Activated naive CD8-positive, alpha-beta T cell (primary cell): ENCODE results near the gene SERPINA6.
A peak's percentile ranks its signal among the peaks of the same experiment; 100 is the strongest.
"Not testable (repeated sequence)": the region's sequence is repeated elsewhere in the genome, so short reads cannot be mapped to it uniquely, and the experiment has no call there.

Experiments
- H3K27ac Mint-ChIP-seq: one replicate; pipeline ENCODE4 v1.8.0; 2021; ENCODE audit warnings: mixed read lengths
- H3K27me3 Mint-ChIP-seq: one replicate; pipeline ENCODE4 v1.8.0; 2021; ENCODE audit warnings: mixed read lengths
- H3K36me3 Mint-ChIP-seq: one replicate; pipeline ENCODE4 v1.8.0; 2021; ENCODE audit warnings: mixed read lengths
- H3K4me1 Mint-ChIP-seq: one replicate; pipeline ENCODE4 v1.8.0; 2021; ENCODE audit warnings: low read depth, mixed read lengths
- H3K4me3 Mint-ChIP-seq: one replicate; pipeline ENCODE4 v1.8.0; 2021; ENCODE audit warnings: mild to moderate bottlenecking, mixed read lengths
- H3K9me3 Mint-ChIP-seq: one replicate; pipeline ENCODE4 v1.8.0; 2021; ENCODE audit warnings: low read depth, mixed read lengths

The SERPINA6 gene

DNA sequence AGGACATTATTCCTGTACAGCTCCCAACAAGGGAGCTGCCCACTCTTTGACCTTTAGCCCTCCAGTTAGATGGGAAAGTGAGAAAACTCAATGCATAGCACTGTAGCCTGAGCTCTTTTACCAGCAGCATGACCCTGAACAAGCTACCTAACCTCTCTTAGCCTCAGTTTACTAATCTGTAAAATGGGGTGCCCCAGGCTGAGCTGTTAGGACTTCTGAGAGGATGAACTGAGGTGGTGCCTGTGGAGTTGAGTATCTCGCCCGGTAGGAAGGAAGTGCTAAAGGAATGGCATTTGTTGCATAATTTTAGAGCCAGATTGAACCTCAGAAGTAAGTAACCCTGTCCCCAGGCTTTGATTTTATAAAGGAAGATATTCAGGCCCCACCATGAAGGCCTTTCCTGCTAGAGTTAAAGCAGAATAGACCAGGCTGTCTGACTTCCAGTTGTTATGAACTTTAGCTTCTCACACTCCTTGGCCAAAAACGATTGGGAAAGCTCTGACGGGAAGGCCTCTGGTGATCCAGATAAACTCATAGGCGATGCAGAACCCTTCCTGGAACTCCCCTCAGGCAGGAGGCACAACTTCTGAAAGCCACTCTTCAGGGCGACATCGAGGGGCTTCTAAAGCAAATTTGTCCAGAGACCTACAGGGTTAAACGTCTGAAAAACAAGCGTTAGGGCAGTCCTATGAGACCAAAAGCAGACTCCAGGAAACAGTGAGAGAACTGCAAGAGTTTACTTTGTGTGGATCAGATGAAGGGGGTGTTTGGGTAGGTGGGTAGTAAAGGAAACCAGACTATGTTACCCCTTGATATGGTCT lies 27.6 kb downstream of the SERPINA6 start:
- no peak overlapping the region for H3K27ac Mint-ChIP-seq
- H3K27me3 Mint-ChIP-seq, result peaks cover 2% of the 10 kb centered on the region
- H3K4me3 Mint-ChIP-seq, result no peak overlapping the region
- no peaks in the 10 kb centered on the region for H3K36me3 Mint-ChIP-seq
- no peaks in the 10 kb centered on the region for H3K9me3 Mint-ChIP-seq
- H3K4me1 Mint-ChIP-seq, result no peaks in the 10 kb centered on the region

DNA sequence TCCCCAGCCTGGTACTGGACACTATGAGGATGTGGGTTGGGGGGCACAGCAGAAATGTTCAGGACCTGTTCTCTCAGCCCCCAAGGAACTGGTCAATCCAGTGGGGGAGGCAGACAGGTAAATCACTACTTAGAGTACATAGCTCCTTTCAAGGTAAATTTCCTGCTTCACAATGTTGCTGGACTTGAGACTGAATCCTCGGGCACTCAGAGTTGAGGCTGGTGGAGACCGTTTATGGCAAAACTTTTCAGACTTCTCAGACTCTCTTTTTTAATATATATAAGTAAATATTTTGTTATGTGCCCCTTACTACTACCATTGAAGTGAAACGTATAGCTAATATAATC lies 29.6 kb downstream of the SERPINA6 start:
- no peaks in the 10 kb centered on the region for H3K4me1 Mint-ChIP-seq
- H3K9me3 Mint-ChIP-seq, result no peaks in the 10 kb centered on the region
- no peaks in the 10 kb centered on the region for H3K36me3 Mint-ChIP-seq
- H3K4me3 Mint-ChIP-seq, result no peak overlapping the region
- no peak overlapping the region for H3K27ac Mint-ChIP-seq
- peaks cover 2% of the 10 kb centered on the region for H3K27me3 Mint-ChIP-seq

DNA sequence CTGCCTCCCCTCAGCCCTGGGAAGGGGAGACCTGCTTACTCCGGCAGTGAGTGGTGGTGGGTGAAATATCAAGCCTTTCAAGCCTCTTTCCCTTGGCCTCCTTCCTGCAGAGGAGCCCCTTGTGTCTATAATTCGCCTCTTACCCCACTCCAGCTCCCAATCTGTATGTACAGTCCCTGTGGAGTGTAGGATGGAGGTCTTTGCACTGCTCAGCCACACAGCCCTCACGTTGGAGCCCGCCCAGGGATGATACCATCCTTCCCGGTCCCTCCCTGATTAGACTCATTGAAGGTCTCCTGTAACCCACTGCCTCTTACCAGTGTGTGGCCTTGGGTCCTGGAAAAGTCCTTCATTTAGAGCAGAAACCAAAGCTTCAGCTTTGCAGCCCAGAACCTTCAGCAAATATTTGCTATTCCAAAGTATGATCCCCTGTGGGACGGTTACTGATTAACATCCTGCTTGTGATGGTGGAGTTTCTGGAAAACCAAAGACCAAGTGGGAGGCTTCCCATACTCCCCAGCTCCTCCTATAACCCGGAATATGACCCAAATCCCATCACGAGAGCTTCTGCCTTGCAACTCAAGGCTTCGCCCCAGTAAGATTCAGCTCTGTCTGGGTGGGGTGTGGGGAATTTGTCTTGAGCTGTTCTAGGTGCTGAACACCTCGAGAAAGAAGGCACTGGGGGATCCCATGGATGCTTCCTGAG lies 30.1 kb downstream of the SERPINA6 start, which contains the start of gene SERPINA10:
Gene SERPINA10 (minus strand): TSS at position 397 of the 706 bp plus-strand sequence. CDS start 2,675 bp downstream, outside the sequence.
- Mint-ChIP-seq H3K27ac (no peak within 1 kb of the TSS), H3K4me1 (no peaks in the 10 kb centered on the region), H3K36me3 (no peaks in the 10 kb centered on the region), H3K4me3 (no peak within 1 kb of the TSS), H3K9me3 (peaks cover under 1% of the 10 kb centered on the region), H3K27me3 (peaks cover 2% of the 10 kb centered on the region)

DNA sequence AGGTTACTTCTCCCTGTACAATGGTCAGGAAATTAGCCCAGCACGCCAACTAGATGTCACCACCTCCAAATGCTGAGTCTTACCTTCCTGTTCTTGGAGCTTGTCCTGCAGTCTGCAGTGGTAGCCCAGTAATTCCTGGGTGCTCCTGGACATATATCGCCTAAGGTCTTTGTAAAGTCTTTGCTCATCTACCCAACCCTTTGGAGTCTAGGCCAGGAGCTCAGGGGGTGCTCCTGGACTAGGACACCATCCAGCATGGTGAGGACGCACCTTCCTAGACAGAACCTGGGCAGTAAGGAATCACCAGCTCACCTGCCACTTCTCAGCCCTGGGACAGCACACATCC lies 30.6 kb downstream of the SERPINA6 start:
- no peaks in the 10 kb centered on the region for H3K36me3 Mint-ChIP-seq
- H3K27me3 Mint-ChIP-seq, result peaks cover 3% of the 10 kb centered on the region
- no peak overlapping the region for H3K27ac Mint-ChIP-seq
- no peak overlapping the region for H3K4me3 Mint-ChIP-seq
- H3K9me3 Mint-ChIP-seq, result peaks cover 3% of the 10 kb centered on the region
- H3K4me1 Mint-ChIP-seq, result no peaks in the 10 kb centered on the region

DNA sequence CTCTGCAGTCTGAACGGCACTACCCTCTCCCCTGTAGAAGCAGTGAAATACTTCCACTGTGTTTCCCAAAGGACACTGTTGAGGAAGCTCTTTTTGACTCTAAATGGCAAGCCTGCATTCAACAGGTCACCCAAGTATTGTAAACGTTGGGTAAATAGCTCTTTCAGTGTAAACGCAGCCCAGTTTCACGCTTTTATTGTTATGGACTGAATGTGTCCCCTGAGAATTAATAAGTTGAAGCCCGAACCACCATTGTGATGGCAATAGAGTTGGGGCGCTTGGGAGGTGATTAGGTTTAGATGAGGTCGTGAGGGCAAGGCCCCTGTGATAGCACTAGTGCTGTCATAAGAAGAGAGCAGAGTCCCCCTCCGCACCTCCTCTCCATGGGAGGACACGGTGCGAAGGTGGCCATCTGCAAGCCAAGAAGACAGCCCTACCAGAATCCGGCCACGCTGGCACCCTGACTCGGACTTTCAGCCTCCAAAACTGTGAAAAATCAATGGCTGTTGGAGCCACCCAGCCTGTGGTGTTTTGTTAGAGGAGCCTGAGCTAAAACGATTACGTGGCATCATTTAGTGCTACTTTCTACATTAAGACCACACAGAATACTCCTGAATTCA lies 31.1 kb downstream of the SERPINA6 start:
- Mint-ChIP-seq H3K9me3 (peaks cover 3% of the 10 kb centered on the region), H3K4me1 (no peaks in the 10 kb centered on the region), H3K27ac (no peak overlapping the region)

DNA sequence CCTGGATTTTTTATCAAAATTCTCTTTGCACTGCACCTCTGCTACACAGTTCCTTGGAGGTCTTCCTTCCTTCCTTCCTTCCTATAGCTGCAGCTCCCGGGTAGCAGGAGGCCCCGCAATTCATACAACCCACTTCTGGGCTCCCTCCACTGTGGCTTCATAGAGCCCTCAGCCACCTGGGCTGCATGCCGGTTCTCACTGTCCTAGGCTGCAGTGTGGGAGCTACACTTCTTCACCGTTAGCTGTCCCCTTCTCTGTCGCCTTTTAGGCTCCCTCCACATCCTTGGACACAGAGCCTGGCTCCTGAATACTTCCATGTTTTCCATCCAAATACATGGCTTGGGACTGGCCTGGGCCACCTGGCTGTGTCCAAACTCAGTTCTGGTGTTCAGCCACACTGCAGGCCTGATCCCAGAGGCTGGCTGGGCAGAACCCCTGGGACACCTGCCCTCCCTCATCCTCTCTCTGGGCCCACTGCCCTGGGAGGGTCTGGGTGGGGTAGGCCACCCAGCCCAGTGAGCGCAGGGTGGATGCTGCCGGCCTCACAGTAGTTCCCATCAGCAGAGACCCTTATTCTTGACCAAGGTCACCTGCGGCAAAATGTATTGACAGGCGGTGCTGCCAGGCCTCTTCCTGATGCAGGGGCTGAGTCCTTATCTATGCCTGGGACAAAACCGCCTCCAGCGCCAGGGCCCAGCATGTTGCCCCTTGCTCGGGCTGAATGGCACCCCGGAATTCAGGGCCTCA lies 31.8 kb downstream of the SERPINA6 start:
- Mint-ChIP-seq H3K36me3 (no peaks in the 10 kb centered on the region), H3K9me3 (peaks cover 3% of the 10 kb centered on the region), H3K4me1 (no peaks in the 10 kb centered on the region), H3K27ac (no peak overlapping the region), H3K4me3 (no peak overlapping the region), H3K27me3 (peaks cover 1% of the 10 kb centered on the region)

More for the DNA sequence above, 31.1 kb downstream of the SERPINA6 start:
- no peak overlapping the region for H3K4me3 Mint-ChIP-seq
- H3K27me3 Mint-ChIP-seq, result peaks cover 3% of the 10 kb centered on the region
- H3K36me3 Mint-ChIP-seq, result no peaks in the 10 kb centered on the region

DNA sequence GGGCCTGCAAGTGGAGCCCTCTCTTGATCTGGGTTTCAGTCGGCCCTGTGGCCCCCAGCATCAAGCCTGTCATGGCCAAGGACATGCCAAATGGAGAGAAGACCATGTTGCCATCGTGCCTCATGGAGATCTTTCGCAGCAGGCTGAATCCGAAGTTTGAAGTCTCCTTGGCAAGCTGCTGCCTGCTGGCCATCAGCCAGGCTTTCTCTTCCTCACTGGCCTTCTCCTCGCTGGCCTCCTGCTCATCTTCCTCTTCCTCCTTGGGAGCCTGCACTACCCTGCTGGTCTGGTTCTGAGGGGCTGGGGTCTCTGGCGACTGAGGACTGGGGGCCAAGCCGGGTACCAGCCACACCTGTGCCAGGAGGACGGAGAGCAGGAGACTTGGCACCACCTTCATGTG lies 32.9 kb downstream of the SERPINA6 start:
- Mint-ChIP-seq H3K36me3 (no peaks in the 10 kb centered on the region), H3K27ac (no peak overlapping the region), H3K4me1 (no peaks in the 10 kb centered on the region), H3K27me3 (peaks cover 1% of the 10 kb centered on the region), H3K9me3 (peaks cover 3% of the 10 kb centered on the region), H3K4me3 (no peak overlapping the region)

DNA sequence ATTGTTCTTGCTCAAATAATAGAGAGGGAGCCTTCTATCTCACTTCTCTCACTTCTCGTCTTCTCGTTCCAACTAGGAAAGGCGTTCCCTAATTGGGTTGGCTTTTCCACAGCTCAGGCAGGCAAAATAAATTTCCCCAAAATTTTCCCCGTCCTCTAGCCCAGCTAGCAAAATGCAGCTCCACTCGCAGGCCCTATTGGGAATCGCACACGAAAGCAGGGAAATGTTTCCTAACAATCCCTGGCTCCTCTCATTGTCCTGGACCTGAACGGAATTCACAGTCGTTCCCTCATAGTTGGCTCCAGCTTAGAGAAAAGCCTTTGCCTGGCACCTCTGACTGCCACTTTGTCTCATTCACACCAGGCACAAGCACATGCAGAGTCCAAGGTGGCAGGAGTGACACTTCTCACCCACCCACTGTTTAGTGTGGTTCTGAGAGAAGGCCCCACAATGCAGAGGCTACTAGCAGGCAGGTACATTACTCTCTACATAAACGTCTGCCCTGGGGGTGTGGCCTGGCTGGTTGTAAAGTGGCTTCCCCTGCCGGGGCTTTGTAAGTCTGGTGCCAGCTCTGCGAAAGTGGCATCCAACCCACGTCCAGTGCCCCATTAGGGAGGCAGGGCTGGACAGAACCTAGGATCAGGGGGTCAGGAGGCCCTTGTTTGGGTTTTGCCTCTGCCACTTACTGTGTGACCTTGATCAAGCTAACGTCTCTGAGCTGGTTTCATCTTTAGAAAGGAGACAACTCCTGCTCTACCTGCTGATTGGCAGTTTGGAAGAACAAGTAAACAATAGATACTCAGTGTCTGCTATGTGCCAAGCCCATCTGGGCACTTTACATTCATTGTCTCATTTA lies 34.3 kb downstream of the SERPINA6 start:
- no peak overlapping the region for H3K4me3 Mint-ChIP-seq
- H3K9me3 Mint-ChIP-seq, result peaks cover 3% of the 10 kb centered on the region
- no peak overlapping the region for H3K27ac Mint-ChIP-seq
- H3K36me3 Mint-ChIP-seq, result no peaks in the 10 kb centered on the region
- H3K27me3 Mint-ChIP-seq, result peaks cover 1% of the 10 kb centered on the region
- no peaks in the 10 kb centered on the region for H3K4me1 Mint-ChIP-seq

DNA sequence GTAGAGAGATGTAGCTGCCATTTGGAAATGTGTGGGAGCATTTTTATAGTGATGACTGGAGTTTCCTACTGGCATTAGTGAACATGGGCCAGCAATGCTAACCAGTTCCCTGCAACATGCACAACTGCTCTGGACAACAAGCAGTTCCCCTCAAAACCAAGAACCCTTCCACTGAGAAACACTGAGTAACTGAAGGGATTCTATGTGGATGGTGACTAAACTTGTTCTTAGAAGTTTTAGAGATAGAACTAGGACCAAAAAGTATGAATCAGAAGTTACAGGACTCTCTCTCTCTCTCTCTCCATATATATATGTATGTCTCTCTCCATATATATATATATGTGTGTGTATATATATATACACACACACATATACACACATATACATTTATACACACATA lies 38.0 kb downstream of the SERPINA6 start:
- no peaks in the 10 kb centered on the region for H3K4me1 Mint-ChIP-seq
- H3K9me3 Mint-ChIP-seq, result peaks cover 3% of the 10 kb centered on the region
- H3K27ac Mint-ChIP-seq, result no peak overlapping the region
- no peak overlapping the region for H3K4me3 Mint-ChIP-seq
- H3K36me3 Mint-ChIP-seq, result no peaks in the 10 kb centered on the region
- H3K27me3 Mint-ChIP-seq, result peaks cover 1% of the 10 kb centered on the region

DNA sequence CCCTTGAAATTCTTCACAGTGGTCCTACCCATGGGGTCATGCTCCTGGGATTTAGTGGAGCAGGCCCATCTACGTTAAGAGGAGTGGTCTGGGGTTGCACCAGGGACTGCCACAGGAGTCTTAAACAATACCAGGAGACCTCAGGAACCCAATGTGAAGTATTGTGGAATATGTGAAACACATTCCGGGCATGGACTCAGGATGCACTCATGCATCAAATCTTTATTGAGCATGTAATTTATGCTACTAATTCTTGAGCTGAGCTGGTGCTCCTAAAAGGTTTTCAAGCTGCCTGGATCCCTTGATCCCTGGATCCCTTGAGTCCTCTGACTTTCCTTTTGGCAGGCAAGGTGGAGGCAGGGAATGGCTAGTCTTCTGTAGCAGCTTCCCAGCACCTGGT lies 38.9 kb downstream of the SERPINA6 start:
- no peak overlapping the region for H3K4me3 Mint-ChIP-seq
- no peaks in the 10 kb centered on the region for H3K36me3 Mint-ChIP-seq
- no peaks in the 10 kb centered on the region for H3K4me1 Mint-ChIP-seq
- peaks cover 3% of the 10 kb centered on the region for H3K9me3 Mint-ChIP-seq
- H3K27ac Mint-ChIP-seq, result no peak overlapping the region
- peaks cover 1% of the 10 kb centered on the region for H3K27me3 Mint-ChIP-seq

DNA sequence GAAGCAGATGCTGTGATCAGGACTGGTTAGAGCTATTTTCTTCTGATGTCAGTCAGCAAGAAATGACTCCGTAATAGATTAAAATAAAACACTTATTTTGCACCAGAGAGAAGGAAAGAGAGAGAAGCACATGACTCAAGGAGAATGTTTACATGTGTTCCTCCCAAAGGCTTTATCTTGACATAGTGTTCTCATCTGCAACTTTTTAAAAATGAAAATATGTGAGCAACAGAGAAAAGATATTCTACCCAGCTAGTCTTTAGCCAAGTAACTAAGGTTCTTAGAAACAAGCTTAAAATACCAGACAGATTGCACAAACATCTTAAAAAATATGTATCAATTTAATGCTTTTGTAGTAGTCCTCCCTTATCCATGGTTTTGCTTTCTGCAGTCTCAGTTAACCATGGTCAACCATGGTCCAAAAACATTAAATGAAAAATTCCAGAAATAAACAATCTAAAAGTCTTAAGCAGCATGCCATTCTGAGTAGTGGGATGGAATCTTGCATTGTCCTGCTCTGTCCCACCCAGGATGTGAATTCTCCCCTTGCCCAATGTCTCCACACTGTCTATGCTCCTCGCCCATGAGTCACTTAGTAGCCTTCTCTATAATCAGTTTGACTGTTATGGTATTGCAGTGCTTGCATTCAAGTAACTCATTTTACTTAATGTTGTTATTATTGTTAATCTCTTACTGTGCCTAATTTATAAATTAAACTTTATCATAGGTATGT lies 40.0 kb downstream of the SERPINA6 start:
- no peak overlapping the region for H3K27ac Mint-ChIP-seq
- H3K4me1 Mint-ChIP-seq, result no peaks in the 10 kb centered on the region
- no peak overlapping the region for H3K4me3 Mint-ChIP-seq
- H3K36me3 Mint-ChIP-seq, result no peaks in the 10 kb centered on the region
- peaks cover 3% of the 10 kb centered on the region for H3K9me3 Mint-ChIP-seq
- peaks cover 1% of the 10 kb centered on the region for H3K27me3 Mint-ChIP-seq

DNA sequence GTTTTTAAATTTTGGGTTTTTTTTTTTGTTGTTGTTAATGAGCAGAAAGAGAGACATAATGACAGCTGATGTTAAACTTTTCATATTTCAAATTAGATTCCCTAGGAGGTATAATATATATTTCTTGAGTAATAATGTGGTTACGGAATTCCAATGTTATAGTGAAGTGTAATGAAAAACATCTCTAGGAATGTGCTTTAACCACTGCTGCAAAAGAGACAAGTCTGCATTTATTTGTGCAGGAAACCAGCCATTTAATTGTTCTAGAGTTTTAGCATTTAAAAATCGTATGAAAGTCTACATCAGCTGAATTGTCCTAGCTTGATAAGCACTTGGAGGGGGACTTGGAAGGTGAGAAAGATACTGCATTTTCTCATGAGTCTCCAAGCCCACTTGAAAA lies 44.4 kb downstream of the SERPINA6 start:
- Mint-ChIP-seq H3K27ac (no peak overlapping the region), H3K27me3 (no peaks in the 10 kb centered on the region), H3K9me3 (no peaks in the 10 kb centered on the region), H3K4me1 (no peaks in the 10 kb centered on the region), H3K4me3 (no peak overlapping the region), H3K36me3 (no peaks in the 10 kb centered on the region)

DNA sequence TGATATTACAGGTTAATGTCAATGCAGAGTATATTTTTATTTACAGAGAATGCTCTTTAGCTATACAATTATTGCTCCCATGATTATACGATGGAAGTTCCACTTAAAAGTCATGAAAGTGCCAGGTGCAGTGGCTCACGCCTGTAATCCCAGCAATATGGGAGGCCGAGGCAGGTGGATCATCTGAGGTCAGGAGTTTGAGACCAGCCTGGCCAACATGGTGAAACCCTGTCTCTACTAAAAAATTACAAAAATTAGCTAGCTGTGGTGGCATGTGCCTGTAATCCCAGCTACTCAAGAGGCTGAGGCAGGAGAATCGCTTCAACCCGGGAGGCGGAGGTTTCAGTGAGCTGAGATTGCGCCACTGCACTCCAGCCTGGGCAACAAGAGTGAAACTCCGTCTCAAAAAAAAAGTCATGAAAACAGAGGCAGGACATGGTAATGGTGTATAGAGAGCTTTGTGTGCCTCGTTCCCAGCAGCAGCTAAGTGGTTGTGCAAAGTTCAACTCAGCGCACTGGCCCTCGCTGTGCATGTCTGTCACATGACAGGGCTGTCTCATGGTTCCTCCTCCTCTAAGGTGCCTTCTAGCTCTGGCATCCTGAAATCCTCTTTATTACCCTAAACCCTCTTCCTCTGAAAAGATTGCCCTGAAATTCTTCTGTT lies 46.1 kb downstream of the SERPINA6 start:
- not testable (repeated sequence) for H3K4me1 Mint-ChIP-seq, H3K36me3 Mint-ChIP-seq, H3K9me3 Mint-ChIP-seq, H3K27me3 Mint-ChIP-seq, H3K4me3 Mint-ChIP-seq
- peak overlapping the region; percentile 17 for H3K27ac Mint-ChIP-seq
